Loucy (cell line): ENCODE measurements around the gene SFMBT2.

Source experiments
- H2AFZ ChIP-seq: fragments of 200-600 bp; sonication (generic); 2 replicates; pipeline ENCODE4 v1.6.0; 2016; ENCODE audit warnings: antibody characterized with exemption, mild to moderate bottlenecking, low read length, moderate library complexity
- H3F3A ChIP-seq: fragments of 200-600 bp; 2 replicates; pipeline ENCODE4 v1.6.0; 2016; ENCODE audit warnings: antibody characterized with exemption, low read depth, mild to moderate bottlenecking
- H3K27me3 ChIP-seq: fragments of 200-600 bp; sonication (generic); 2 replicates; pipeline ENCODE4 v1.6.1; 2014; ENCODE audit warnings: low read length, mild to moderate bottlenecking; ENCODE audit not compliant: insufficient read depth, poor library complexity, severe bottlenecking
- H3K36me3 ChIP-seq: fragments of 200-600 bp; sonication (generic); 2 replicates; pipeline ENCODE4 v1.6.1; 2016; ENCODE audit warnings: low read length; ENCODE audit not compliant: insufficient read depth
- H3K4me1 ChIP-seq: fragments of 200-600 bp; sonication (generic); 2 replicates; pipeline ENCODE4 v1.5.1; 2014; ENCODE audit warnings: low read length, mild to moderate bottlenecking; ENCODE audit not compliant: insufficient read depth, poor library complexity, severe bottlenecking
- H3K4me2 ChIP-seq: fragments of 200-600 bp; sonication (generic); 2 replicates; pipeline ENCODE4 v1.6.0; 2014; ENCODE audit warnings: antibody characterized with exemption, low read length, low read depth, mild to moderate bottlenecking; ENCODE audit not compliant: poor library complexity, severe bottlenecking
- H3K4me3 ChIP-seq: fragments of 200-600 bp; sonication (generic); 2 replicates; pipeline ENCODE4 v1.5.1; 2014; ENCODE audit warnings: low read length, mild to moderate bottlenecking, mixed read lengths; ENCODE audit not compliant: poor library complexity, severe bottlenecking
- H3K79me2 ChIP-seq: fragments of 200-600 bp; sonication (generic); 2 replicates; pipeline ENCODE4 v1.6.1; 2014; ENCODE audit warnings: low read length; ENCODE audit not compliant: insufficient read depth
- H3K9ac ChIP-seq: fragments of 200-600 bp; sonication (generic); 2 replicates; pipeline ENCODE4 v1.6.0; 2014; ENCODE audit warnings: mild to moderate bottlenecking, low read depth, low read length, moderate library complexity; ENCODE audit not compliant: poor library complexity, severe bottlenecking
- H3K9me2 ChIP-seq: fragments of 200-600 bp; sonication (generic); replicated peaks from 2 replicates; pipeline ENCODE4 v1.6.1; 2016; ENCODE audit warnings: low read depth, low read length, mixed read lengths
- H3K9me3 ChIP-seq: fragments of 200-600 bp; sonication (generic); 2 replicates; pipeline ENCODE4 v1.6.1; 2014; ENCODE audit warnings: mild to moderate bottlenecking, antibody characterized with exemption, low read length, low read depth; ENCODE audit not compliant: insufficient read depth
- H4K20me1 ChIP-seq: fragments of 200-600 bp; sonication (generic); 2 replicates; pipeline ENCODE4 v1.6.0; 2014; ENCODE audit warnings: antibody characterized with exemption, low read length, mild to moderate bottlenecking; ENCODE audit not compliant: insufficient read depth, poor library complexity, severe bottlenecking
- EZH2phosphoT487 ChIP-seq: fragments of 200-600 bp; IDR thresholded peaks from 2 replicates; pipeline ENCODE4 v1.6.1; 2018; ENCODE audit warnings: antibody characterized with exemption, mild to moderate bottlenecking, moderate library complexity, borderline replicate concordance
- TF ChIP-seq, protein P1 (sequence below): fragments of 200-600 bp; sonication (generic); conservative IDR thresholded peaks from 2 replicates; pipeline ENCODE4 v1.5.1; 2014; ENCODE audit warnings: mild to moderate bottlenecking, antibody characterized with exemption, low read length

Gene SFMBT2

DNA sequence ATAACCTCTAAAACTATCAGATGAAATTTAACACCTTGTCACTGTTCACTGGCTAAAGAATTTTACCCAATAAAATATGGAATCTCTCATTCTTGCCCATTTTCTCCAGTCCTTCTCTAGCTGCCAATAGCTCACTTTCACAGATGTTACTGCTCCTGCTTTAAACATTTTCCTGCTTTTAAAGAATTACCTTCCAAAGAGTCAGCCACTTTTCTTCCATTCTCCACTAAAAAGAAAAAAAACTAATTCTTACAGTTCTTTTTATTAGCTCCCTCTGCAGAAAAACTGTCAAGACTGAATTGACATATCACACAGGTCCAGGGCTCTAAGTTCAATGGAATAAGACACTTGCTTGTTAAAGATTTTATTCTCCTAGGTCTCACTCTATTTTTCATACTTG, 114.8 kb downstream of the SFMBT2 start:
- peaks cover 3% of the 10 kb centered on the region; the same call in 1 of the 2 replicates for H3K36me3 ChIP-seq
- H3F3A ChIP-seq: no peaks in the 10 kb centered on the region
- H3K9me2 ChIP-seq: no peaks in the 10 kb centered on the region
- peaks cover 16% of the 10 kb centered on the region for H3K4me1 ChIP-seq
- H3K27me3 ChIP-seq: no peaks in the 10 kb centered on the region
- H4K20me1 ChIP-seq: peaks cover 10% of the 10 kb centered on the region
- no peak overlapping the region for H3K4me2 ChIP-seq
- no peak overlapping the region for H3K9ac ChIP-seq
- H3K79me2 ChIP-seq: peaks cover 75% of the 10 kb centered on the region; the same call in 1 of the 2 replicates
- TF ChIP-seq, protein P1, sequence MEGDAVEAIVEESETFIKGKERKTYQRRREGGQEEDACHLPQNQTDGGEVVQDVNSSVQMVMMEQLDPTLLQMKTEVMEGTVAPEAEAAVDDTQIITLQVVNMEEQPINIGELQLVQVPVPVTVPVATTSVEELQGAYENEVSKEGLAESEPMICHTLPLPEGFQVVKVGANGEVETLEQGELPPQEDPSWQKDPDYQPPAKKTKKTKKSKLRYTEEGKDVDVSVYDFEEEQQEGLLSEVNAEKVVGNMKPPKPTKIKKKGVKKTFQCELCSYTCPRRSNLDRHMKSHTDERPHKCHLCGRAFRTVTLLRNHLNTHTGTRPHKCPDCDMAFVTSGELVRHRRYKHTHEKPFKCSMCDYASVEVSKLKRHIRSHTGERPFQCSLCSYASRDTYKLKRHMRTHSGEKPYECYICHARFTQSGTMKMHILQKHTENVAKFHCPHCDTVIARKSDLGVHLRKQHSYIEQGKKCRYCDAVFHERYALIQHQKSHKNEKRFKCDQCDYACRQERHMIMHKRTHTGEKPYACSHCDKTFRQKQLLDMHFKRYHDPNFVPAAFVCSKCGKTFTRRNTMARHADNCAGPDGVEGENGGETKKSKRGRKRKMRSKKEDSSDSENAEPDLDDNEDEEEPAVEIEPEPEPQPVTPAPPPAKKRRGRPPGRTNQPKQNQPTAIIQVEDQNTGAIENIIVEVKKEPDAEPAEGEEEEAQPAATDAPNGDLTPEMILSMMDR: no peak
- no peak for TF ChIP-seq EZH2phosphoT487
- no peaks in the 10 kb centered on the region for H3K9me3 ChIP-seq
- no peak overlapping the region for H3K4me3 ChIP-seq
- H2AFZ ChIP-seq: no peak overlapping the region

DNA sequence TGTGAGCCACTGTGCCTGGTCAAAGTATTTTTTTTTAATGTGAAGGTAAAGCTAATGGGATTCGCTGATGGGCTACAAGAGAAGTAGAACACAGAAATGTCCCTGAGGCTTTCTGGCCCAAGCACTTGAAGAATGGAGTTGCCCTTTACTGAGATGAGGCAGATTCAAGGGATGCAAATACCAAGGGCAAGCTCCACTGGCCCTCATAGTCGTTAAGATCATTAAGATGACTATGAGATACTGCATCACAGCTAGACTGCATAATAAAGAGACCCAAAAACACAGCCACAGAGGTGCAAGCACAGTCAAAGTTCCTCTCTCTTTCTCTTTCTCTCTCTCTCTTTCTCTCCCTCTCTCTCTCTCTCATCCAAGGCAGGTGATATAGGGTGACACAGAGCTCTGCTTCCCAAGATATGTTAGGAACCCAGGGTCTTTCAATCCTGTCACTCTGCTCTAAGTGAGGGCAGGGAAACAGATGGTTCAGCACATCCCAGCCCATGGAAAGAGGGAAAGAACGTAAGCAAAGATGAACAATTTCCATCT, 117.4 kb downstream of the SFMBT2 start:
- Histone ChIP-seq H3K4me3 (no peak overlapping the region), H3F3A (no peaks in the 10 kb centered on the region), H3K9me2 (no peaks in the 10 kb centered on the region), H3K9ac (no peak overlapping the region), H3K79me2 (peaks cover 91% of the 10 kb centered on the region; the same call in 1 of the 2 replicates), H3K36me3 (peaks cover 11% of the 10 kb centered on the region; the same call in 1 of the 2 replicates), H4K20me1 (peaks cover 14% of the 10 kb centered on the region), H3K4me2 (no peak overlapping the region), H3K9me3 (no peaks in the 10 kb centered on the region), H3K4me1 (peaks cover 16% of the 10 kb centered on the region), H3K27me3 (no peaks in the 10 kb centered on the region), H2AFZ (no peak overlapping the region)
- no peak for TF ChIP-seq EZH2phosphoT487
- TF ChIP-seq, protein P1: no peak

DNA sequence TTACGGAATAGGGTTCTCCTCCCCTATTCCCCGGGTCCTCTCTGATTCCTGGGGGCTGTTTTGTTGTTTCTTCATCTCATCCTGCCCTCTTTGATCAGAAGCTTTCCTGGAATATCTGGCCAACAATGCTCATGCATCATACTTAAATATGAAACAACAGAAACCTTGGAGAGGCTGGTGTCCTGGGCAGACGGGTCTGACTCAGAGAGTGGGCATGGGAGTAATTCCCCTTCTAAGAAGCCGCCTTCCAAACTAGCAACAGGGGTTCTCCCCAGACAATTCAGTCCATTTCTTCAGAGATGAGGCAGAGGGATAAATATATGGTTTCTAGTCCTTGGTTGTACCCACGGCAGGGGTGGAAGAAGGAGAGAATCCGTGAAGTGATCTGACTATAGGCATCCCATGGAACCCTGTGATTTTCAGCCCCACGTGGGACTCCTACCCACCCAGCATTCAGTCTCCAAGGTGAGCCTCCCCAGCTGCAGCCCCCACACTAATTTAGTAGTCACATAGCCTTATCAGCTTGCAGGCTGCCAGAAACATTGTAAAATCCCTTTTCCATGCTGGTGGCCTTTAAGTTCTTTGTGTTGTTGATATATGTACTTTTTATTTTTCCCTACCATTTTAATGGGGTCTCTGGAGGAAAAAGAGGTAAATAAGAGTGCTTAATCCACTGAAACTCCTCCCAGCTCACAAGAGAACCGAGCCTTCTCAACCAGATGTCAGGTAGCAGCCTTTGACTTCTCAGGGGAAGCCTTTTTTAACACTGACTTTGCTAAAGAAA, 119.2 kb downstream of the SFMBT2 start:
- no peak overlapping the region for H3K4me2 ChIP-seq
- H3F3A ChIP-seq: no peaks in the 10 kb centered on the region
- no peaks in the 10 kb centered on the region for H3K27me3 ChIP-seq
- H3K9me3 ChIP-seq: no peaks in the 10 kb centered on the region
- no peak overlapping the region for H3K4me3 ChIP-seq
- H2AFZ ChIP-seq: no peak overlapping the region
- H3K79me2 ChIP-seq: peaks cover 84% of the 10 kb centered on the region; the same call in 1 of the 2 replicates
- H3K9me2 ChIP-seq: no peaks in the 10 kb centered on the region
- no peak for TF ChIP-seq EZH2phosphoT487
- TF ChIP-seq, protein P1: no peak
- H3K4me1 ChIP-seq: peaks cover 10% of the 10 kb centered on the region
- H3K36me3 ChIP-seq: peaks cover 11% of the 10 kb centered on the region; the same call in 1 of the 2 replicates
- peaks cover 17% of the 10 kb centered on the region for H4K20me1 ChIP-seq
- H3K9ac ChIP-seq: no peak overlapping the region
